Measurements from ENCODE around the gene LRCOL1.

DNA sequence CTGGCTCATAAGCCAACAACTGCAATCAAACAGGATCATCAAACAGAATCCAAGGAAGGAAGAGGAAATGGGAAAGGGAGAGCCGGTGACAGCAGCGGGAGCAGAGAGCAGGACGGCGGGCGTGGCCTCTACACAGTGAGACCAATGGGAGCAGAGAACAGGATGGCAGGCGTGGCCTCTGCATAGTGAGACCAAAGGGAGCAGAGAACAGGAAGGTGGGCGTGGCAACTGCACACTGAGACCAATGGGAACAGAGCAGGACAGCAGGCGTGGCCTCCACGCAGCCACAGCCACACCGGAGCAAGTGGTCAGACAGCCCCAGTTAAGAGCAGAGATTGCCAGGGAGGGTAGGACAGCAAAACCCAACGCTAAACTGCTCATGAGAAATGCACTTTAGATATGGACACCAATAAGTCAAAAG, 16.4 kb downstream of the LRCOL1 start:
- TF ChIP-seq, protein P1, sequence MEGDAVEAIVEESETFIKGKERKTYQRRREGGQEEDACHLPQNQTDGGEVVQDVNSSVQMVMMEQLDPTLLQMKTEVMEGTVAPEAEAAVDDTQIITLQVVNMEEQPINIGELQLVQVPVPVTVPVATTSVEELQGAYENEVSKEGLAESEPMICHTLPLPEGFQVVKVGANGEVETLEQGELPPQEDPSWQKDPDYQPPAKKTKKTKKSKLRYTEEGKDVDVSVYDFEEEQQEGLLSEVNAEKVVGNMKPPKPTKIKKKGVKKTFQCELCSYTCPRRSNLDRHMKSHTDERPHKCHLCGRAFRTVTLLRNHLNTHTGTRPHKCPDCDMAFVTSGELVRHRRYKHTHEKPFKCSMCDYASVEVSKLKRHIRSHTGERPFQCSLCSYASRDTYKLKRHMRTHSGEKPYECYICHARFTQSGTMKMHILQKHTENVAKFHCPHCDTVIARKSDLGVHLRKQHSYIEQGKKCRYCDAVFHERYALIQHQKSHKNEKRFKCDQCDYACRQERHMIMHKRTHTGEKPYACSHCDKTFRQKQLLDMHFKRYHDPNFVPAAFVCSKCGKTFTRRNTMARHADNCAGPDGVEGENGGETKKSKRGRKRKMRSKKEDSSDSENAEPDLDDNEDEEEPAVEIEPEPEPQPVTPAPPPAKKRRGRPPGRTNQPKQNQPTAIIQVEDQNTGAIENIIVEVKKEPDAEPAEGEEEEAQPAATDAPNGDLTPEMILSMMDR (IDR thresholded peaks at IDR 0.05), result no peak
- TF ChIP-seq POLR2A (IDR thresholded peaks at IDR 0.05), result no peak
